T-helper 9 cell (primary cell): ENCODE measurements around the gene NLE1.
"Not testable (repeated sequence)": the region's sequence is repeated elsewhere in the genome, so short reads cannot be mapped to it uniquely, and the experiment has no call there.

ENCODE experiments used
- DNase-seq: peaks from one replicate; pipeline ENCODE4 v3.0.0-alpha.2; 2020

The NLE1 gene

GRCh38 chr17:35161281-35161761, 19.2 kb upstream of the NLE1 start:
- no peak for DNase-seq

DNA sequence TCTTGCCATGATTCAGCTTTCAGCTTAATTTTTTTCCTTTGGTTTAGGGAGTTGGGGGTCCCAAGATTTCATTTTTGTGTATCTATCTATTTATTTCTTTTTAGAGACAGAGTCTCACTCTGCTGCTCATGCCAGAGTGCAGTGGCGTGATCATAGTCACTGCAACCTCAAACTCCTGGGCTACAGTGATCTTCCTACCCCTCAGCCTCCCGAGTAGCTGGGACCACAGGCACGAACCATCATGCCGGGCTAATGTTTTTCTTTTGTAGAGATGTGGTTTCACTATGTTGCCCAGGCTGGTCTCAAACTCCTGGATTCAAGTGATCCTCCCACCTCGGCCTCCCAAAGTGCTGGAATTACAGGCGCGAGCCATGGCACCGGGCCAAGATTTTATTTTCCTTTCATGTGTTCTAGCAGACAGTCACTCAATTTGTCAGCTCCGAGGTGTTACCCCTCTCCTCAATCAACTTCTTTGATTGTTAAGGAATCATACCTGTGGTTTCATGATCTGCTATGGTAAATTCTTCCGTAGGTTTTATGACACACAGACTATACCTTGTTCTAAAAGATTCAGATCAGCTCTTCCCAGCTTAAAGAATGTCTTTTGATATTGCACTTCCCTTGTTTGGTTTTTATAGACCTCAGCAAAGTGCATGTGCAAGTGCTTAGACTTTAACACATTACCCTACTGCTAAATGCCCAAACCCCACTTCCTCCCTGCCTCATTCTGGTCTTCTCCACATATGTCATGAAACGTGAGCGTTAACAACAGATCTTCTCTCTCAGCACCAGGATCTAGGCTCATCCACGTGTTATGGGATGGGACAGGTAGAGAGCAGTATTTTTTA, 18.5 kb upstream of the NLE1 start:
- peak; percentile 24 for DNase-seq

- no peak for DNase-seq
Measured at GRCh38 chr17:35159940-35160339, 17.8 kb upstream of the NLE1 start.

GRCh38 chr17:35155246-35155645, 13.1 kb upstream of the NLE1 start:
- DNase-seq = no peak

DNA sequence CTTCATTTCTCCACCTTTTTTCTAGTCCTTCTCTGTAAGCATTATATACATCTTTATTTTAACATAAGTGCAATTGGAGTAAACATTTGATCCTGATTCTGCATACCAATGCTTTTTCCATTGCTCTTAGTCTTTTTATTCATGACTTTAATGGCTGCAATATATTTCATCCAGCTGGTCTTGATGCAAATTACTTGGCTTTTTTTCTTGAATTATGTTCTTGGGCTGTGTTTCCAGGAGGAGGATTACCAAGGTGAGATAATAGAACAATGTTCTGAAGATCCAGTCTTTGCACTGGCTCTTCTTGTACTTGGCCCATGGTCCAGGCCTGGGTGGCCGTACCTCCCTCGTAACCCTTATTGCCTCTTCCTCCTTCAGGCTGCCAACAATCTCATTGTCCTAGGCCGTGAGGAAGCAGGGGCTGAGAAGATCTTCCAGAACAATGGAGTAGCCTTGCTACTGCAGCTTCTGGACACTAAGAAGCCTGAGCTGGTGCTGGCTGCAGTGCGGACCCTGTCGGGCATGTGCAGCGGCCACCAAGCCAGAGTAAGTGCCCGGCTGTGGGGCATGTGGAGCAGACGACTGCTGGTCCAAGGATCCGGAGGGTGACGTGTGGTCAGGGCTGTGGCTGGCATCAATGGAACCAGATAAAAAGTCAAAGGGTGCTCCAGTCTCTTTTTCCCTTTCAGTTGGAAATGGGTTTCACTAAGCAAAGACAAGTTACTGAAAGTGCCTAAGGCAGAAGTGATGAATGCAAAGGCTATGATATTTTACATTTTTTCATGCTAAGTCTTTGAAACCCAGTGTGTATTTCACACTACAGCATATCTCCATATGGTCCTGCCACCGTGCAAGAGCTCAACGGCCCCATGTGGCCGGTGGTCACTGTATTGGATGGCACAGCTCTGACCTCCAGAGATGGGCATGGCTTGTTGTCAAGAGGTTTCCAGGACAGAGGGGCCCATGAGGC, 12.4 kb upstream of the NLE1 start:
- DNase-seq = no peak

DNA sequence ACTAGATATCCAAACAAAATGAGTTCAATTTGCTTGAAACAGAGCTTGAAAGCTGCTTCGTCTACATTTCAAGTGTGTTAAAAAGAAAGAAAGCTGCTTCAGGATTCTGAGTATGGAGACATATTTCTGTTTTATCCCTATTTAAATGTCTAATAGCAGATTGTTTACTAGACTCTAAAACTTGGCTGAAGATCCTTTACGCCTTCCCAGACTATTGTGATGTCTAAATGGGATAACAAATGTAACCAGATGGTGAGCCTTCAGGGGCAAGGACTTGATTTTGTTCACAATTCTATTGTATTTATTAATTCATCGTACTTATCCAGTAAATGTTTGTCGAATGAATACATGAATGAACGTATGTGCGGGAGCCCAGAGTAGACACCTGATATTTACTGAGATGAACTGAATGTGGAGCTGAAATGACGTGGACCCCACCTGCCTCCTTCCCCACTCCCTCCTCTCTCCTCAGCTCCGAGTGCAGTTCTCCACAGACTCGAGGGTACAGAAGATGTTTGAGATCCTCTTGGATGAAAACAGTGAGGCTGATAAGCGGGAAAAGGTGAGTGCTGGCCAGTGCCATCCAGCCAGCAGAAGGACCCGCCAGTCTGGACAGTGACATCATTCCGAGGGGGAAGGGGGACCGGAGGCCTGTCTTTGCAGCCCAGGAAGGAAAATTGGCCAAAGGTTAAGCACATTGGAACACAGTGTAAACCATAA, 10.5 kb upstream of the NLE1 start:
- no peak for DNase-seq

DNA sequence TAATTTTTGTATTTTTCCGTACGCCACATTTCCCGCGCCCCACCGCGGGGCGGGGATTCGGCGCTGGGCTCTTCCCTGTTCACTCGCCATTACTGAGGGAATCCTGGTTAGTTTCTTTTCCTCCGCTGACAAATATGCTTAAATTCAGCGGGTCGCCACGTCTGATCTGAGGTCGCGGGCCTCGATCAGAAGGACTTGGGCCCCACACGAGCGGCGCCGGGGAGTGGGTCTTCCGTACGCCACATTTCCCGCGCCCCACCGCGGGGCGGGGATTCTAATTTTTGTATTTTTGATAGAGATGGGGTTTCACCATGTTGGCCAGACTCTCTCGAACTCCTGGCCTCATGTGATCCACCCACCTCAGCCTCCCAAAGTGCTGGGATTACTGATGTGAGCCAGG, 9.0 kb upstream of the NLE1 start:
- DNase-seq = not testable (repeated sequence)

DNA sequence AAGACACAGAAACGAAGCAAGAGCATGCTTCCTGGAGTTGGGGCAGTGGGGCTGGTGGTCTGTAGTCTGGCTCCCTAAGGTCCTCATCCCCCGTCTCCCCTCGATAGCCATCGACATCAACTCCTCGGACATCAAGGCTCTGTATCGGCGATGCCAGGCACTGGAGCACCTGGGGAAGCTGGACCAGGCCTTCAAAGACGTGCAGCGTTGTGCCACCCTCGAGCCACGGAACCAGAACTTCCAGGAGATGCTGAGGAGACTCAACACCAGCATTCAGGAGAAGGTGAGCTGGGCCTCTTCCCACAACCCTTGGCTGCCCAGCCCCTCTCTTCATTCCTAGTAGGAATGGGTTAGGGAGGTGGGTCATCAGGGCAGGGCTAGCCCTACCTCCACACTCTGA, 7.8 kb upstream of the NLE1 start:
- no peak for DNase-seq

GRCh38 chr17:35148144-35148543, 6.0 kb upstream of the NLE1 start:
- no peak for DNase-seq

GRCh38 chr17:35147375-35147905, 5.3 kb upstream of the NLE1 start, which contains the start of gene UNC45B:
Gene UNC45B, plus strand, starts transcription at chr17:35147817. Its CDS starts 447 bp downstream, at chr17:35148264.
- no peak for DNase-seq

DNA sequence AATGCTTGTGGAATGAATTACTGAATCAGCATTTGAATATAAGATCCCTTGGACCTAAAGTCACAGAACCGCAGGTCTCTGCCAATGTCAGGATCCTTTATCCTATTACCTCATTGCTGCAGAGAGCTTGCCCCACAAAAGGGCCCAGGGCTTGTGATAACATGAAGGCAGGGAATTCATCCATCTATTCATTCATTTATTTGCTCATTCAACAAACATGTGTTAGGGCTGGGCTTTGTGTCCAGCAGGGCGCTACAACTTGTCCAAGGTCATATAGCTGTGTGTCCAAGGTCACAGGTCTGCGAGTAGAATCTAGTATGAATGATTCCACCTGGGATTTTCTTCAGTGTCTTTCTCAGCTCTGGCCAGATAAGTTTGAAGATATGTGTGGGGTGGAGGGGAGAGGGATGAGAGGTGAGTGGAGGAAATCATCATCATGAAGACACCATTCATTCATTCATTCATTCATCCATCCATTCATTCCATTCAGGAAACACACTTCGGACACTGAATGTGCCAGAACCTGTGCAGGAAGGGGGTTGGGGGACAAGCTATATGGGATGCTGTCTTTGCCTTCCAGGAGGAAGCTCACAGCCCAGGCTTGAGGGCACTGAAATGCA, 4.2 kb upstream of the NLE1 start:
- no peak for DNase-seq

- DNase-seq = no peak
Measured at GRCh38 chr17:35144840-35145239, 2.7 kb upstream of the NLE1 start.

DNA sequence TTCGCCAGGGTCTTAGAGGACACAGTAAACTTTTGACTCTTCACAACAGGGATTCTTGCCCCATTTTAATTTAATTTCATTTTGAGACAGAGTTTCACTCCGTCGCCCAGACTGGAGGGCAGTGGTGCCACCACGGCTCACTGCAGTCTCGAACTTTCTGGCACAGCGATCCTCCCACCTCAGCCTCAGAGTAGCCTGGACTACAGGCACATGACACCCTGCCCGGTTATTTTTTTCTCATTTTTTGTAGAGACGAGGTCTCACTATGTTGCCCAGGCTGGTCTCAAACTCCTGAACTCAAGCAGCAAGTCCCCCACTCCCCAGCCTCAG, 329 bp upstream of the NLE1 start:
- DNase-seq = no peak

- DNase-seq = no peak
Measured at GRCh38 chr17:35138218-35138617, 3.9 kb downstream of the NLE1 start.

GRCh38 chr17:35135322-35135721, 6.8 kb downstream of the NLE1 start:
- DNase-seq = no peak

DNA sequence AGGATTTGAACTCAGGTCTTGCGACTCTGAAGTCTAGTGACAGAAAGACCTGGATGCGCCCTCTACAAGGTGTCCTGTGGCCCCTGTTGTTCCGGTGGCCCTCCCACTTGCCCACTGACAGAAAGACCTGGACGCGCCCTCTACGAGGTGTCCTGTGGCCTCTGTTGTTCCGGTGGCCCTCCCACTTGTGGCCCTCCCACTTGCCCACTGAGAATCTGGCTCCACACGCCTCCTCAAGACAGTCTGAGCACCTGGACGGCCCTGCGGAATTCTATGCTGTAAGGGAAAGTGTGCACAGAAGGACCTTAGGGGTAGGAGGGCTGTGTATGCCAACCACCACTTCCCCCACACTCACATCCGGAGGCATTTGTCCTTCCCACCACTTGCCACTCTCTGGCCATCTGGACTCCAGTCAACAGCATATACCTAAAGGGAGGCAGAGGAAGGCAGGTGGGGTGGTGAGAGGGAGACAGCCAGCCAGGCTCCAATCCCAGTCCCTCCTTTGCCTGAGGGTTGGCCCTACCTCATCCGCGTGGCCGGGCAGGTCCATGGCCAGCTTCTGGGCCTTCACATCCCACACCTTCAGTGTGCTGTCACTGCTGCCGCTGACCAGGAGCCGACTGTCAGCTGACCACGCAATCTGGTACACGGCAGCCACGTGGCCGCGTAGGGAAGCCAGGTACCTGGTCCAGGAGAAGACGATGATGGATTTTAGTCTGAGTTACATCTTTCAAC, 9.1 kb downstream of the NLE1 start:
- DNase-seq = no peak

DNA sequence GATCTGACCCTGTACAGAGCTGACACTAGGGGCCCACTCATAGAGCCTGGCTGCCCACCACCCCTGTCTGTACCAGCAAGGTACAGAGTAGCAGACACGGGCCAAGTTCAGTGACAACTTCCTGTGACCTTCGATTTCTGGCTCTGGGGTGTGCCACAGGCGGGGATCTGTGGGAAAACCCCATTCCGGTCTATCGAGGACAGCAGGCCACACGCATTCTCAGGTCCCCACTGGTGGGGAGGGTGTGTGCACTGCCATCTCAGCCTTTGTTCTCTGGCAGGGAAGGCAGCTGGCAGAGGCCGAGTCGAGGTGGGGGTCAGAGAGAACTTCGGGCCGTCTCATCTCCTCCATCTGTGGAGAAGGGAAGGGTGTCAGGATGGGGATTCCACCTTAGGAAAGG, 10.0 kb downstream of the NLE1 start:
- no peak for DNase-seq

DNA sequence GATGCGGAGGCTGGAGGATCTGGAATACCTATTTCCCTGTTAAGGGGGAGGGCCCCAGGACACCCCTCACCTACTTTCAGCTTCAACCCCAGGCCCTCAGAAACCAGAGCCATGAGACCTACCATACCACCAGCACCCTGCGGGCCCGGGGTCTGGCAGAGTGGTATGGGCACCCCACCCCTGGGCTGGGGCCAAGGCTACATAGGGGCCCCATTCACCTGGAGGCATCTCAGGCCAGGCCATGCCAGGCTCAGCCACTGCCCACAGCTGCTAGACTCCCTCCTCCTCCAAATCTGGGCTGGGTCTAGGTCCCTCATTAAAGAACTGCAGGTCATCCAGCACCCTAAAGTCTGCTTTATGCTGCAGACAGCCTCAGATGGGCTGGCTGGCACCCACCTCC, 11.7 kb downstream of the NLE1 start:
- DNase-seq = no peak

GRCh38 chr17:35129973-35130351, 12.1 kb downstream of the NLE1 start:
- no peak for DNase-seq

GRCh38 chr17:35129154-35129972, 12.7 kb downstream of the NLE1 start:
- DNase-seq = no peak
